ENCODE measurements around the gene CDC42EP5.
A peak's percentile ranks its signal among the peaks of the same experiment; 100 is the strongest.

DNA sequence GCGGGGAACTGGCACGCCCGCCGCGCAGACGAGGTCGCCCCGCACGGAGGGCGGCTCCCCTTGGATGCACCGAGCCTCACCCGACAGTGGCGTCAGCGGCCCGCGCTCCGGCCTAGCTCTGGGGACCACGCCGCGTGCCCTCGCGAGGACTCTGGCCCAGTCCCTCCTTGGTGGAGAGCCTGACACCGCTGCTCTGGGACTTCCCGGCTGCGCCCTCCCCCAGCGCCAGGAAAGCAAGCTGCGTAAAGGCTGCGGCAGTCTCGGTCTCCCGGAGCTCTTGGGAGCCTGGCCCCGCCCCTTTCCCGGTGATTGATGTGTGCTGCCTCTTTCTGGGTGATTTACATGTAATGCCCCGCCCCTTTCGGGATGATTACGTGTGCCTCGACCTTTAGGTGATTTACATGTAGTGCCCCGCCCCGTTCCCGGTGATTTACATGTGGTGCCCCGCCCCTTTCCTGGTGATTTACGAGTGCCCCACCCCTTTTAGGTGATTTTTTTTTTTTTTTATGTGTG is 9.5 kb downstream of the CDC42EP5 start, which contains the start of gene LENG9:
- TF ChIP-seq, protein P1, sequence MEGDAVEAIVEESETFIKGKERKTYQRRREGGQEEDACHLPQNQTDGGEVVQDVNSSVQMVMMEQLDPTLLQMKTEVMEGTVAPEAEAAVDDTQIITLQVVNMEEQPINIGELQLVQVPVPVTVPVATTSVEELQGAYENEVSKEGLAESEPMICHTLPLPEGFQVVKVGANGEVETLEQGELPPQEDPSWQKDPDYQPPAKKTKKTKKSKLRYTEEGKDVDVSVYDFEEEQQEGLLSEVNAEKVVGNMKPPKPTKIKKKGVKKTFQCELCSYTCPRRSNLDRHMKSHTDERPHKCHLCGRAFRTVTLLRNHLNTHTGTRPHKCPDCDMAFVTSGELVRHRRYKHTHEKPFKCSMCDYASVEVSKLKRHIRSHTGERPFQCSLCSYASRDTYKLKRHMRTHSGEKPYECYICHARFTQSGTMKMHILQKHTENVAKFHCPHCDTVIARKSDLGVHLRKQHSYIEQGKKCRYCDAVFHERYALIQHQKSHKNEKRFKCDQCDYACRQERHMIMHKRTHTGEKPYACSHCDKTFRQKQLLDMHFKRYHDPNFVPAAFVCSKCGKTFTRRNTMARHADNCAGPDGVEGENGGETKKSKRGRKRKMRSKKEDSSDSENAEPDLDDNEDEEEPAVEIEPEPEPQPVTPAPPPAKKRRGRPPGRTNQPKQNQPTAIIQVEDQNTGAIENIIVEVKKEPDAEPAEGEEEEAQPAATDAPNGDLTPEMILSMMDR (IDR thresholded peaks at IDR 0.05; ENCODE audit: low read depth, low read length, missing input control) = no peak
- TF ChIP-seq, protein P2, sequence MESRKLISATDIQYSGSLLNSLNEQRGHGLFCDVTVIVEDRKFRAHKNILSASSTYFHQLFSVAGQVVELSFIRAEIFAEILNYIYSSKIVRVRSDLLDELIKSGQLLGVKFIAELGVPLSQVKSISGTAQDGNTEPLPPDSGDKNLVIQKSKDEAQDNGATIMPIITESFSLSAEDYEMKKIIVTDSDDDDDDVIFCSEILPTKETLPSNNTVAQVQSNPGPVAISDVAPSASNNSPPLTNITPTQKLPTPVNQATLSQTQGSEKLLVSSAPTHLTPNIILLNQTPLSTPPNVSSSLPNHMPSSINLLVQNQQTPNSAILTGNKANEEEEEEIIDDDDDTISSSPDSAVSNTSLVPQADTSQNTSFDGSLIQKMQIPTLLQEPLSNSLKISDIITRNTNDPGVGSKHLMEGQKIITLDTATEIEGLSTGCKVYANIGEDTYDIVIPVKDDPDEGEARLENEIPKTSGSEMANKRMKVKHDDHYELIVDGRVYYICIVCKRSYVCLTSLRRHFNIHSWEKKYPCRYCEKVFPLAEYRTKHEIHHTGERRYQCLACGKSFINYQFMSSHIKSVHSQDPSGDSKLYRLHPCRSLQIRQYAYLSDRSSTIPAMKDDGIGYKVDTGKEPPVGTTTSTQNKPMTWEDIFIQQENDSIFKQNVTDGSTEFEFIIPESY (IDR thresholded peaks at IDR 0.05) = no peak
- TF ChIP-seq GABPA (IDR thresholded peaks at IDR 0.05 in 1 of 2, conservative IDR thresholded peaks at IDR 0.05 in 1 of 2) (no peak), JUND (IDR thresholded peaks at IDR 0.05) (peak in 1 of 2 donors; percentile 28), YY1 (IDR thresholded peaks at IDR 0.05) (no peak), RAD21 (IDR thresholded peaks at IDR 0.05) (no peak), RXRA (IDR thresholded peaks at IDR 0.05) (no peak), SP1 (IDR thresholded peaks at IDR 0.05) (peak; percentile 37), TAF1 (conservative IDR thresholded peaks at IDR 0.05) (no peak)
- TF ChIP-seq, protein P3, sequence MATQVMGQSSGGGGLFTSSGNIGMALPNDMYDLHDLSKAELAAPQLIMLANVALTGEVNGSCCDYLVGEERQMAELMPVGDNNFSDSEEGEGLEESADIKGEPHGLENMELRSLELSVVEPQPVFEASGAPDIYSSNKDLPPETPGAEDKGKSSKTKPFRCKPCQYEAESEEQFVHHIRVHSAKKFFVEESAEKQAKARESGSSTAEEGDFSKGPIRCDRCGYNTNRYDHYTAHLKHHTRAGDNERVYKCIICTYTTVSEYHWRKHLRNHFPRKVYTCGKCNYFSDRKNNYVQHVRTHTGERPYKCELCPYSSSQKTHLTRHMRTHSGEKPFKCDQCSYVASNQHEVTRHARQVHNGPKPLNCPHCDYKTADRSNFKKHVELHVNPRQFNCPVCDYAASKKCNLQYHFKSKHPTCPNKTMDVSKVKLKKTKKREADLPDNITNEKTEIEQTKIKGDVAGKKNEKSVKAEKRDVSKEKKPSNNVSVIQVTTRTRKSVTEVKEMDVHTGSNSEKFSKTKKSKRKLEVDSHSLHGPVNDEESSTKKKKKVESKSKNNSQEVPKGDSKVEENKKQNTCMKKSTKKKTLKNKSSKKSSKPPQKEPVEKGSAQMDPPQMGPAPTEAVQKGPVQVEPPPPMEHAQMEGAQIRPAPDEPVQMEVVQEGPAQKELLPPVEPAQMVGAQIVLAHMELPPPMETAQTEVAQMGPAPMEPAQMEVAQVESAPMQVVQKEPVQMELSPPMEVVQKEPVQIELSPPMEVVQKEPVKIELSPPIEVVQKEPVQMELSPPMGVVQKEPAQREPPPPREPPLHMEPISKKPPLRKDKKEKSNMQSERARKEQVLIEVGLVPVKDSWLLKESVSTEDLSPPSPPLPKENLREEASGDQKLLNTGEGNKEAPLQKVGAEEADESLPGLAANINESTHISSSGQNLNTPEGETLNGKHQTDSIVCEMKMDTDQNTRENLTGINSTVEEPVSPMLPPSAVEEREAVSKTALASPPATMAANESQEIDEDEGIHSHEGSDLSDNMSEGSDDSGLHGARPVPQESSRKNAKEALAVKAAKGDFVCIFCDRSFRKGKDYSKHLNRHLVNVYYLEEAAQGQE (IDR thresholded peaks at IDR 0.05) = peak; percentile 81
- TF ChIP-seq, protein P4, sequence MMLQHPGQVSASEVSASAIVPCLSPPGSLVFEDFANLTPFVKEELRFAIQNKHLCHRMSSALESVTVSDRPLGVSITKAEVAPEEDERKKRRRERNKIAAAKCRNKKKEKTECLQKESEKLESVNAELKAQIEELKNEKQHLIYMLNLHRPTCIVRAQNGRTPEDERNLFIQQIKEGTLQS (IDR thresholded peaks at IDR 0.05) = no peak
